Sciatic nerve (tissue), 2 donors: Measurements from ENCODE around the gene CPED1. TPM values are rescaled to one million over a fixed set of nuclear protein-coding genes. Genes with fewer than 3 reads are reported as not detected.

Experiments
- ATAC-seq: fragments of 200-7000 bp; cut with Tn5 transposase; one replicate; pipeline ENCODE4 v1.9.1; 2020; ENCODE audit warnings: mild to moderate bottlenecking, moderate library complexity
- DNase-seq: peaks from one replicate; pipeline ENCODE4 v3.0.0-alpha.2; 2020; ENCODE audit warnings: low spot score
- intact Hi-C: fragments of 100-400 bp; cut with DNase I; formaldehyde crosslinking; loops from one replicate; pipeline ENCODE4 v1.14.2; 2022
- total RNA-seq: library from RNA; stranded (reverse); fragmentation: NEBNext Ultra II Directional; extraction: Animal tissue kit (Norgen Biotek cat#: 25700); gene quantifications from one replicate; pipeline ENCODE4 v1.2.1, GENCODE V29; 2021
- donor health status: DM: no; HTN: no; CAD: no.
- donor health status: DM: no; HTN: no; CAD: no.

Gene CPED1
- total RNA-seq, 1 donor from 2014 or later, result 41.9 TPM

DNA sequence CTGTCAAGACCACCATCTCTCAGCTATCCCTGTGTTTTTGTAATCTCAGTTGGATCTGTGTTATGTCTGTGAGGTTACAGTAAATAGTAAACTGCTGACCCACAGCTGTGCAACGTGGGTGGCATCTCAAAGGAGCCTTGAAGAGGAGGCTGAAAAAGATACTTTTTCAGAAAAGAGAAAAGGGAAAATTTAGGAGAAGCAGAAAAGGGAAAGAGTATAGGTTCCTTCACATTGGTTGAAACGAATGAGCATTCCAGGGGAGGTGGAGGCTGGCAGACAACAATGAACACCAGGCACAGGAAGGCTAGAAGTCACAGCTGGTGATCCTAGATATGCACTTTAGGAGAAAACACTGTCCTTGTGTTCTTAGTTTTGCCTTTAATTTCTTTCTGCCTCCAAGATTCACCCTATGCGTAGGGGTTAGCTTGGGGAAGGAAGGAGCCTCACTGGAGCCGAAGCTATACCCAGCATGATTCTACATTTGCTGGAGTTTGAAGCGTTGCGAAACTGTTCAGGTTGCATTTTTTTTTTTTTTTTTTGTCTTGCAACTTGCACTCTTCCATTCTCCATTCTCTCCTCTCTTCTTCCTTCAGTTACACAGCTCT lies 18.3 kb downstream of the CPED1 start:
- ATAC-seq (peak; percentile 74), DNase-seq (peak; percentile 68)
- intact Hi-C loops, result no loop called here

DNA sequence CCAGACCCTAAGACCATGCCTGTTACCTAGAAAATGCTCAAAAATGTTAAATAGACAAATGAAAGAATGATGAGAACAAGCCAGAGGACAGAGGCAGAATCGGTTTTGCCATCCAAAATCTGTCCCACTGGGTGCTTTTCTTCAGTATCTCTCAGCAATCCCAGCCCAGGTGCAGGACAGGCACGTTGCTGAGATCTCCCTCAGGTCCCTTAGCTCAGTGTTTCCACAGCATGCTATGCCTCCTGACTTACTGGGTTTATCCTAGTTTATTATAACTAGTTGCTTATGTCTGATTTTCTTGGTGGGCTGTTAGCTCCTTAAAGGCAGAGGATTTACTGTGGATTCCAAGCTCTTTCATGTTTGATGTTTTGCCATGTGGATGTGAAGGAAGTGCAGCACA lies 20.3 kb downstream of the CPED1 start:
- DNase-seq (no peak), ATAC-seq (no peak)
- intact Hi-C loops, result no loop called here

DNA sequence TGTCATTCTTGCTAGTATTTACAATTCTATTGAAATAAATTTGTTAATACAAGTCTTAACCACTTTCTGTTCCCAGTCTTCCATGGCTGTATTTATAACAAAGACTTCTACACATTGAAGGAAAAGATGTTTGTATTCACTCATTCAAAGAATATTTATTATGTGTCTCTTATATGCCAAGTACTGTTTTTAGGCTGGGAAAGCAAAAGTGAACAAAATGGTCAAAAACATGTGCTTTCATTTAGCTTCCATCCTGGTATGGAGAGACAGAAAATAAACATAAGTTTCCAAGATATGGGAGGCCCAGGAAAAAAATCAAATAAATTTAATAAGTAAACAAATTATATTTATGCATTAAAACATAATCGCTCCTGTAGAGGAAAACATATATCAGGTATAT lies 22.9 kb downstream of the CPED1 start:
- DNase-seq, result no peak
- intact Hi-C loops, result no loop called here
- ATAC-seq, result no peak

DNA sequence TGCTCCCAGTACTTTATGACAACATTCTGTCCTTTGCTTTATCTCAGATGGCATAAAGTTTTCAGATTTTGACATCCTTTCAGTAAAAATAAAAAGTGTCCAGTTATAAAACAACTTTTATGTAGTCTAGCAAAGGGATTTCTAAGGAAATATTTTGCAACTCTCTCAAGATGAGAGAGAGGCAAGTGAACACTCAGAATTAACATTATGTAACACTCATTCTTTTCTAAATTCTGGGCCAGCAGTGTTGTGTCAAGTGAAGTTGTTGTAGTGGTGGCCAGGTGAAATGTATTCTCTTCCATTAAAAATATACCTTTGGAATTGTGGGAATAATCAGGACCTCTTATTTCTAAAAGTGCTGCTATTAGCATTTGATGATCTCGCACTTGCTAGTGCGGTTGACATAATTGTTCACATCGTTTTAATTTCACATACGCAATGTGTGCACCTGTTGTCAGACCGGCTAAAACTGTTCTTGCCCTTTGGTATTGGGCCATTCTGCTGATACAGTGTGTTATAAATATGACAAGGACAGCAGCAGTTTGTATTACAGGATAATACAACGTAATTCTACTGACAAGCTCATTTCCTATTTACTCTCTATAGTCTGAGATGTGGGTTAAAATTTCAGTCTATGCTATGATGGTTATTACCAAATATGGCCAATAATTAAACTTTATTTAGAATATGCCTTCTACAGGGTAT lies 23.8 kb downstream of the CPED1 start:
- intact Hi-C loops, result no loop called here
- ATAC-seq (peak; percentile 66), DNase-seq (no peak)

DNA sequence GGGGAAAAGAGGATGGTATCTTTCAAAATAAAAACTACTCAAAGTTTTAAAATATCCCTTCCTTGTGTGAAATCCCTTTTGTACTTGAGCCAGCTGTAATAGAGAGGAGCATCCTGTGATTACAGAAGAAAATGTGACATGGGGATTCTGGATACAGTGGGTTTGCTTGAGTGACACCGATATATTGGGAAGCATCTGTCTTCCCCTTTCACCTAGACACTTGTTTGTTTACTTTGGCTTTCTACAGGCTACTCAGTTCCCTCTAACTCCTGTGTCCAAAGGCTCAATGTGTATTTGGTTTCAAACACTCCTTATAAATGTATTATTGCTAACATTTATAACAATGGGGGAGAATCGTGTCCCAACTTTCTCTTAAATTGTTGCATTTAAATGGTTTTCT lies 24.4 kb downstream of the CPED1 start:
- DNase-seq, result no peak
- ATAC-seq, result no peak
- intact Hi-C loops, result no loop called here

DNA sequence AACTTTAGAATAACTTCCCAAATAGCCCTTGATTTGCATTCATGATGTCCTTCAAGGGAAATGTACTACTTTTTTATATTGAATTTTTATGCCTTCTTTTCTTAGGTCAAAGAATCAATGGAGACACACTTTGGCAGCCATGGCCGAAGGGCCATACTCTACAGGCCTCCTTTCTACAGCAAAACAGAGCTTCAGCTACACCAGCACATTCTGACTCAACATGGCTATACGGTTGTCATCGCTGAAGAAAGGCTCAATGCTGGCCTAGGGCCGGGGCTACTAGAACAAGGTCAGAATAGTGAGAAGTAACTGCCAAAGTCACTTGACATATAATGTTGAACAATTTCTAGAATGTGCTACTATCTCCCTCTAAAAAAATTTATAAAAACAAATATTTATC lies 27.0 kb downstream of the CPED1 start:
- DNase-seq (no peak), ATAC-seq (no peak)
- intact Hi-C loops, result no loop called here

DNA sequence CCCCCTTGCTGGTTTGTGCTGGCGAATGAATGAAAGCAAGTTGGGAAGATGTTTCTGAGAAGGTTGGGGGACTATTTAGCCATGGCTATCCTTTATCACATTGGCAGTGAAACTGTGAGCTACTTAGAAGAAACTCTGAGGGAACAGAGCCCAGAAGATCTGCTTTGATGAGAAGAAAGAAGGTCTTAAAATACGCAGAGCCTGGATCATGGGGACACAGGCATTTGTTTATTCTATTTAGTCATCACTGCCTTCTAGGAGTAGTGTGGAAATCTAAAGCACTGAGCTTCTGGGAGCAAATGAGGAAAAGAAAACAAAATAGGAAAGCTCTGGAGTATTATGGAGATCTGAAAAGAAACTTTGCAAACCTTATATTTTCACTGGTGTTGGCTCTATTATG lies 28.5 kb downstream of the CPED1 start:
- DNase-seq (no peak), ATAC-seq (peak; percentile 85)
- intact Hi-C loops, result no loop called here

DNA sequence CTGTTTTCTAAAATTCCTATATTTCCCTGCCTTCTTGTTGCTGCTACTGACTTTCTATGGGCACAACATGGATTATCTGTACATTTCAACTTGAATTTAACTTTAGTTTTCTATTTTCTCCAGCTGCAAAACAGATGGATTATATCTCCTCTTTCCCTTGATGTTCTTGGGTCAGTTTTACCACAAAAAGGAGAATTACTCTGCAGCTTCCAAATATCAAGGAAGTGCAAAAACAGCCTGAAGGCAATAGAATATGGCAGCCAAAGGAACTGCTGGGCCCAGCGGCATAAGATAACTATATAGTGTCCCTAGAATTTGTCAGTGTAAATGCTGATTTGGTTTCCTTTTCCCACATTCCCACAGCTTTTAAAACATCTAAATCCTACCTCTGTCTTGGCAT lies 29.1 kb downstream of the CPED1 start:
- intact Hi-C loops, result no loop called here
- ATAC-seq (no peak), DNase-seq (no peak)

DNA sequence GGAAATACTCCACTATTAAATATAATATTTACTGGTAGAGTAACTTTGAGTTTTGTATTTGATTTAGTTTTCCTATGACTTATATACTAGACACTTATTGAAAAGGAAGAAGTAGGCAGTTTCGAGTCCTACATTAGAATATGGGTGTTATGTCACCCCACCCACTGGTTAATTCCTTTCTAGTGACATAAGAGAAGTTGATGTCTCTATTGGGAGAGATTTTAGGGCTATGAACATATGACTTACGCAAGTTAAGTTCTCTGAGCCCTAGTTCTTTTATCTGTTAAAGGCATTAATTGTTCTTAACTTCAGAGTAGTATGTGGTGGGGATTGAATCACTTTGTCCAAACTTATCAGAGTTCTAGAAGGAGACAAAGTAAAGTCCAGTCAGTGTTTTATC lies 30.5 kb downstream of the CPED1 start:
- intact Hi-C loops, result no loop called here
- peak; percentile 81 for ATAC-seq
- DNase-seq, result no peak

DNA sequence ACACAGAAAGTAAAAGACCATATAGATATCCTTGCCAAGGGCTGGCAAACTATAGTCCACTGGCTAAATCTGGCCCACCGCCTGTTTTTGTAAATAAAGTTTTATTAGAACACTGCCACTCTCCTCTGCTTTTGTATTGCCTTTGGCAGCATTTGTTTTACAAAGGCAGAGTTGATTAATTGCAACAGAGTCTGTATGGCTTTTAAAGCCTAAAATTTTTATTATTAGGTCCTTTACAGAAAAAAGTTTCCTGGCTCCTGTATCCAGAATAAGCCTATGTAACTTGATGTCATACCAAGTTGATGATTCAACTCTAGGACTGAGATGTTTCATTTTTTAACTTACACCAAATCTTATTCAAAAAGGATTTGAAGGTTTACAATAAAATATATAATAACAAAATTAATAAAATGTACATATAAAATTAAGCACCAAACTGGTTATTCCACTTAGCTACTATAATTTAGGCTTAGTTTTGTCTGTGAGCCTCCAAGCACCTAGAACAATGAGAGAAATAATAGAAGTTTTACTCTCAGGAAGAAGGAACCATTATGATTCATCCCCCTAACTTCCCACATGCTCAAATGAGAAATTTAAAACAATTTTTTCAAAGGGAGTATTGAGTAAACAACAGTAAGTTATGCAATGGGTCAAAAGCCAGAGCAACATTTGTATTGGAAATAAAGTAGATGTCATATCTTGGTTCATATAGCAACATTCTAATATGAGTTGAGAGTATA lies 31.9 kb downstream of the CPED1 start:
- peak; percentile 36 for ATAC-seq

DNA sequence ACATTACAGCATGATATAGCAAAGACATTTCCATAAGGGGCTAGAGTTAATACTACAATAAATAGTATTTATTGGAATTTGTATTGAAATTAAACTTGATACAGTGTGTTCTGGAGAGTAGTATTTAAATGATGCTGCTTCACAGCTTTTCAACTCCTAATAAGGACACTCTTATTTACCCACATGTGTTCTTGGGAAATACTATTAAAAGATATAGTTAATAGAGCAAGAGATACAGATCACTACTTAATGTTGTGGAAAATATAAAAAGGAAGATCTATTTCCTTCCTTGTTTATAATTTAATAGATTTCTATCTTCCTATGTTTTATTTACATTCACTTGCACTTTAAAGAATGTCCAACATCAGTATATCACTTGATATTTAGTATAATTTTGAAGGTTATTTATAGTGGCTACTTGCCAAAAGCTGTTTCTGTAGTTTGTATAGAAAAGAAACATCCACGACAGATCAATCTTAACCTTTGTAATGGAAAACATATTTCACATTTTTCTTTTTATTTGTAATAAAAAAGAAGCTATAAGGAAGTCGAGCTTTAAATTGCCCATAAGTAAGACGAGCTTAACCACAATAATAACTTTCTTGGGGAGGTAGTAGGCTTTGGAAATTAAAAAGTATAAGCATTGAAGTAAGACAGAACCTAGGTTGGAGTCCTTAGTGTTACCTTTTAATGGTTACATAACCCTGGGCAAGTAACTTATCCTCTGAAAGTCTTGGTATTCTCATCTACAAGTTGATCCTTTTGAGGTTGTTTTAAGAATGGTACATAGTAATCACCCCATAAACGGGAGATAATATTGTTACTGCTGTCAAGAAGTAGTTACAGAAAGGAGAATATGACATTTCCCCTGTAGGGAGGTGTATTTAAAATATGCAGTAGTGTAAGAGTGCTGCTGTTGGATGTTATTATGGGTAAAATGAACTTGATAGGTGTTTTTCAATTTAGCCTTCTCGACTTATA lies 32.8 kb downstream of the CPED1 start:
- DNase-seq (no peak), ATAC-seq (no peak)
- intact Hi-C loops, result no loop called here

More for the DNA sequence above, 31.9 kb downstream of the CPED1 start:
- intact Hi-C loops, result no loop called here
- no peak for DNase-seq

DNA sequence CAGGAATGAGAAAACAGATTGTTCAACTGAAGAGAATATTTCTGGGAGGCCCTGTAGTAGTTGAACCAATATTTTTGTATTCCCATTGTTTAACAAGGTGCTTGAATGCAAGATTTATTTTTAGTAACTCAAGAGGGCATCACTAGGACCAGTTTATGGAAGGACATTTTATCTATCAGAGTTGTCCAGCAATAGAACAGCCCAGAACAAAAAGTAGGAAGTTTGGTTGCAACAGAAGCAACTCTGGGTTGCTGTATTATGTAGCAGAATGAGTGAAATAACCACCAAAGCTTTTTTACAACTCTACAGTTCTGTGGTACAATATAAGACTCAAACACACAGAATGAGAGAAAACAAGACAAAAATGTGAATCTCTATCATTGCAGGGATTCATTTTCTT lies 34.7 kb downstream of the CPED1 start:
- ATAC-seq (no peak), DNase-seq (no peak)
- intact Hi-C loops, result no loop called here

DNA sequence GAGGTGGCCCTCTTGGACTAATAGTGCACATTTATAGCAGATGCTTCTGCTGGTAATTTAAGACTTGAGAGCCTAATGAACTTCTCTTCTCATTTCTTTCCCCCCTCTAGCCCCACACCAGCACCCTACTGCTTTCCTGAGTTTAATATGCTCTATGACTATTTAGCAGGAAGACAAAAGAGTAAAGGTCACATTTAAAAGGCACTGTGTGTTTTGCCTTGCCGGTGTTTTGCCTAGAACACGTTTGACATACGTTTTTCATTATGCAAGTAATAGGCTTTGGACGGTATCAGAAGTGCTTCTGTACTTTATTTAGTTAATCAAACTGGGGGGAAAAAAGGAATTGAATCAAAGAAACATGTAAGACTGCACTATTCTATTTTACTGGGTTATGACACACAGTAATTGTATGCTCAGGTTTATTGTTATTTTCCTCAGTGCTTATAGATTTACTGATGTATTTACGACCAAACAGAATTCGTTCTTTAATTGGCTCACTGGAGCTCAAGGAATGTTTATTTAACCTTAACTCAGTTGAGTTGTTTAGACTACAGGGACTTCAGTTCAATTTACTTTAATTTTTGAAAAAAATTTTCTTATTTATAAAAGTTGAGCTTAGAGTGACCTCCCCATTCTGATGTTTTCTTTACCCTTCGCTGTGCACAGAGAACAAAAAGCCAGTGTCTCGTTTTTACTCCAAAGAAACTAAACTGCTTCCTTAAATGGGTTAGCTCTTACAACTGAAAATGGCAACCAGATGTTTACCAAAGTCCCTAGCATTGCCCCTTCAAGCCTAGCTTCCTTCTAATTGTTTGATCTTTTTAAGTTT lies 35.4 kb downstream of the CPED1 start:
- intact Hi-C loops, result no loop called here
- DNase-seq (no peak), ATAC-seq (peak; percentile 87)

DNA sequence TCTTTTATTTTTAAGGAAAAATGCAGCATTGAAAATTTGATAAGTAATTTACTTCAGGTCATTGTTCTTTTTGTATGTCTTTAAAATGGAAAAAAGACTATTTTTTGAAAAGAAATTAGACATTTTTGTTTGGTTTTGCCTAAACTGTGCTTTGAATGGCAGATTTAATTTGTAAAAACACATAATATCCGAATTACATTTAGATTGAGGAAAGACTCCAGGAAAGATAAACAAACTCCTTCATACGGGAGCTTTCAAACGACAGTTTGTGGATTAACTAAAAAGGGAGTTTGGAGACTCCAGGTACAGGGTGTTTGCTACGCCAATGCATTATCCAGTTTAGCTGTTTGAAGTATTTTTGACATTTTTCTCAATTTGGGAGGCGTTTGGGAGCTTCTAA lies 36.1 kb downstream of the CPED1 start:
- ATAC-seq (no peak), DNase-seq (no peak)
- intact Hi-C loops, result no loop called here

DNA sequence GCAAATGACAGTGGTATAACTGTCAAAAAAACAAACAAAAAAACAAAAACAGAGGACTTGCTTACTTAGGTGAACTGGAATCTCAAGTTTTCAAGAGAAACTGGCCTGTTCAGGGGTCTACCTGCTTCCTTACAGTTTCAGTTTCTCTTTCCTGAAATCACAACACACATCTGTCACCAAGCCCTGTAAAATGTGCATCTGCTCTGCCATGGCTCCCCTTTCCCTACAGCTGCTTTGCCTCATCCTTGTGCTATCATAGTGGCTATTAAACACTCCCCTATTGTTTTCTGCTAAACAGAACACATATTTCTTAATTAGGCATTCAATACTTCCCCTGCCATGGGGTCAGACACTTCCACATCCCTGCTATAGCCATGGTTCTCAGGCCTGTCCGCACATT lies 37.6 kb downstream of the CPED1 start:
- intact Hi-C loops, result no loop called here
- ATAC-seq (no peak), DNase-seq (no peak)

DNA sequence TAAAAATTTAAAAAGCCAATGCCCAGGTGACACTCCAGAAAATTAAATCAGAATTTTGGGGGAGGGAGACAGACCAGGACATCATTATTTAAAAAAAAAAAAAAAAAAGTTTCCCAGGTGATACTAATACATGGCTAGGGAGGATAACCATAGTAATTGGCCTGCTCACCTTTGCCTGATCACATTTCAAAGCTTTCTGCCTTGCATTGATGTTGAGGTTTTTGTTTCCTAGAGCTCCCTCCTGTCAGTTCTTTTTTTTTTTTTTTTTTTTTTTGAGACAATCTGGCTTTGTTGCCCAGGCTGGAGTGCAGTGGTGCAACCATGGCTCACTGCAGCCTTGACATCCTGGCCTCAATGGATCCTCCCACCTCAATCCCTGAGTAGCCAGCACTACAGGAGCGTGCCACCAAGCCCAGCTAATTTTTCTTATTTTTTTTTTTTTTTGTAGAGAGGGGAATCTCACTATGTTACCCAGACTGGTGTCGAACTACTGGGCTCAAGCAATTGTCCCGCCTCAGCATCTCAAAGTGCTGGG lies 38.1 kb downstream of the CPED1 start:
- intact Hi-C loops, result no loop called here
- DNase-seq (no peak), ATAC-seq (no peak)

DNA sequence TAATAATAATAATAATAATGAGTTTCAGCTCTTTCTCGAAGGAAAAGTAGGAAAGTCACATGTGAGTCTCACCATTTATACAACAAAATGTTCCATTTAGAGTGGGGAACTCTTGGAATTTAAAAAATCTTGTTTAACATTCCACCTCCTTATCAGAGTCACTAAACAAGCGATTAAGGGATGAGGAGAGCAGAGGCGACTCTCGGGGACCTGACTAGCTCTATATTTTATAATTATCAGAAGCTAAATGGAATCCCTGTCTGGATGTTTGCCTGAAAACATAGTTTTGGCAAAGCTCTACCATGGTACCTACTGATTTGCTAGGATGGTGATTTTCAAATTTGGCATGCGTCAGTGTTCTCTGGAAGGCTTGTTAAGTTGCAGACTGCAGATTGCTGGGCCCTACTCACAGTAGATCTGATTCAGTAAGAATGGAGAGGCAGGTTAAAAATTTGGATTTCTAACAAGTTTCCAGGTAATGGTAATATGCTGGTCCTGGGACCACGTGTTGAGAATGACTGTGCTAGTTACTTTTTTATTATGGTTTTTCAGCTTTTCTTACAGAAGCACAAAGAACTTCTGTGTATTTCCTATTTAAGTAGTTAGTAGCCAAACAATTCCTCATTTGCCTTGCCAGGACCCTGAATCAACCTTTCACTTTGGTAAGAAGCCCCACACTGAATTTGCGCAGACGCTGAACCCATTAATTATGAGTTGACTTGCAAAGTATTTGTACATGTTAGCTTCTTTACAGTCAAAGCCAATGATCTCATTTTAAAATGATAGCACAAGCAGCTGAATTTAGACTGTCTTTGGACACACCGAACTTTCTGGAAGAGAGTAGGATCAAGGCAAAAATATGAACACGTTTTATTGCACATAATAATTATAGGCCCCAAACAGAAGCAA lies 39.5 kb downstream of the CPED1 start:
- ATAC-seq, result no peak
- DNase-seq, result no peak
- intact Hi-C loops, result no loop called here
